HepG2 (cell line): Measurements from ENCODE around the gene PRR19. TPM values are rescaled to one million over a fixed set of nuclear protein-coding genes. Genes with fewer than 3 reads are reported as not detected.

ENCODE experiments used
- DPF2 ChIP-seq: sonication (generic); formaldehyde crosslinking; IDR thresholded peaks from 2 replicates; pipeline ENCODE4 v1.4.0; 2020; ENCODE audit warnings: mild to moderate bottlenecking, low read depth, missing genetic modification reagents, borderline replicate concordance
- FOXC1 ChIP-seq: sonication (generic); formaldehyde crosslinking; IDR thresholded peaks from 2 replicates; pipeline ENCODE4 v1.8.0; 2022; ENCODE audit warnings: mild to moderate bottlenecking, missing genetic modification reagents, borderline replicate concordance
- HNRNPH1 ChIP-seq: fragments of 200-400 bp; formaldehyde crosslinking; optimal IDR thresholded peaks from 2 replicates; pipeline ENCODE3; 2017; ENCODE audit warnings: mild to moderate bottlenecking, low read depth, low read length
- HOXA7 ChIP-seq: sonication (generic); formaldehyde crosslinking; IDR thresholded peaks from 2 replicates; pipeline ENCODE4 v1.8.1; 2022; ENCODE audit warnings: mild to moderate bottlenecking, missing genetic modification reagents, moderate library complexity
- NBN ChIP-seq: fragments of 450-650 bp; conservative IDR thresholded peaks from 2 replicates; pipeline ENCODE4 v1.6.1; 2017
- SRSF4 ChIP-seq: fragments of 200-400 bp; formaldehyde crosslinking; IDR thresholded peaks from one replicate; pipeline ENCODE4 v1.6.1; 2018; ENCODE audit warnings: mild to moderate bottlenecking, low read depth, low read length, moderate library complexity; ENCODE audit not compliant: poor library complexity, severe bottlenecking
- ZEB1 ChIP-seq: IDR thresholded peaks from 2 replicates; pipeline ENCODE4 v1.6.1; 2012; ENCODE audit warnings: mild to moderate bottlenecking, low read depth, inconsistent platforms; ENCODE audit not compliant: insufficient replicate concordance
- ZNF124 ChIP-seq: sonication (generic); formaldehyde crosslinking; IDR thresholded peaks from 2 replicates; pipeline ENCODE4 v1.4.0; 2020; ENCODE audit warnings: missing genetic modification reagents
- ZNF616 ChIP-seq: sonication (generic); formaldehyde crosslinking; IDR thresholded peaks from 2 replicates; pipeline ENCODE4 v1.5.0; 2020; ENCODE audit warnings: low read depth, mild to moderate bottlenecking, missing genetic modification reagents
- ZNF740 ChIP-seq: sonication (generic); formaldehyde crosslinking; IDR thresholded peaks from 2 replicates; pipeline ENCODE4 v1.4.0; 2020; ENCODE audit warnings: missing genetic modification reagents
- ZNF776 ChIP-seq: sonication (generic); formaldehyde crosslinking; IDR thresholded peaks from 2 replicates; pipeline ENCODE4 v1.4.0; 2020; ENCODE audit warnings: mild to moderate bottlenecking, missing genetic modification reagents
- ZNF83 ChIP-seq: sonication (generic); formaldehyde crosslinking; IDR thresholded peaks from 2 replicates; pipeline ENCODE4 v1.4.0; 2020; ENCODE audit warnings: missing genetic modification reagents, mild to moderate bottlenecking, borderline replicate concordance
- polyA plus RNA-seq, 8 experiments: library from polyadenylated mRNA; depleted of rRNA in 3 of 8; stranded (reverse) in 7 of 8; unstranded in 1 of 8; fragments of >200 nt; fragmentation: Illumina TruSeq in 4 of 8; extraction: Trizol in 4 of 8; gene quantifications; 2 replicates each; pipeline versions ENCODE4 v1.2.1 to v1.2.3, GENCODE V29; 2011 to 2016; ENCODE audit warnings: low read depth in 4 of 8, missing spikeins in 1 of 8, mixed read lengths in 1 of 8; ENCODE audit not compliant: insufficient read depth in 1 of 8
- total RNA-seq, 5 experiments: library from RNA; depleted of rRNA; stranded (reverse); fragments of >200 nt; fragmentation: Illumina TruSeq; extraction: Trizol; gene quantifications; 2 replicates each; pipeline ENCODE4 v1.2.3, GENCODE V29; 2016; ENCODE audit warnings: low read depth in 1 of 5

Gene PRR19
- total and polyA plus RNA-seq, 2 of the 13 experiments (the other 11 are each of a cell fraction or from before 2014, with no cell fraction given): 0.21 to 0.33 TPM

- no peak for TF ChIP-seq HOXA7
- TF ChIP-seq NBN: no peak
- TF ChIP-seq ZEB1: no peak
- TF ChIP-seq ZNF776: no peak
- TF ChIP-seq FOXC1: no peak
- TF ChIP-seq ZNF83 (CRISPR knock-in tag): no peak
- no peak for TF ChIP-seq ZNF740 (CRISPR knock-in tag)
- TF ChIP-seq SRSF4: no peak
- TF ChIP-seq ZNF616 (CRISPR knock-in tag): no peak
- no peak for TF ChIP-seq HNRNPH1
- TF ChIP-seq ZNF124 (CRISPR knock-in tag): no peak
- TF ChIP-seq DPF2: no peak
Measured at GRCh38 chr19:42268704-42269477, 33.0 kb upstream of the PRR19 start, which contains the start of gene CIC (continued).
